ENCODE measurements around the gene CIAO3.

Gene CIAO3

GRCh38 chr16:723695-724094 is 17.1 kb downstream of the CIAO3 start:
- DNase-seq (ENCODE audit: low read depth in 2 of 2) = no peak

GRCh38 chr16:722835-723633 is 17.8 kb downstream of the CIAO3 start:
- no peak for DNase-seq (ENCODE audit: low read depth in 2 of 2)

GRCh38 chr16:721765-722540 is 18.8 kb downstream of the CIAO3 start:
- DNase-seq (ENCODE audit: low read depth in 2 of 2) = no peak

DNA sequence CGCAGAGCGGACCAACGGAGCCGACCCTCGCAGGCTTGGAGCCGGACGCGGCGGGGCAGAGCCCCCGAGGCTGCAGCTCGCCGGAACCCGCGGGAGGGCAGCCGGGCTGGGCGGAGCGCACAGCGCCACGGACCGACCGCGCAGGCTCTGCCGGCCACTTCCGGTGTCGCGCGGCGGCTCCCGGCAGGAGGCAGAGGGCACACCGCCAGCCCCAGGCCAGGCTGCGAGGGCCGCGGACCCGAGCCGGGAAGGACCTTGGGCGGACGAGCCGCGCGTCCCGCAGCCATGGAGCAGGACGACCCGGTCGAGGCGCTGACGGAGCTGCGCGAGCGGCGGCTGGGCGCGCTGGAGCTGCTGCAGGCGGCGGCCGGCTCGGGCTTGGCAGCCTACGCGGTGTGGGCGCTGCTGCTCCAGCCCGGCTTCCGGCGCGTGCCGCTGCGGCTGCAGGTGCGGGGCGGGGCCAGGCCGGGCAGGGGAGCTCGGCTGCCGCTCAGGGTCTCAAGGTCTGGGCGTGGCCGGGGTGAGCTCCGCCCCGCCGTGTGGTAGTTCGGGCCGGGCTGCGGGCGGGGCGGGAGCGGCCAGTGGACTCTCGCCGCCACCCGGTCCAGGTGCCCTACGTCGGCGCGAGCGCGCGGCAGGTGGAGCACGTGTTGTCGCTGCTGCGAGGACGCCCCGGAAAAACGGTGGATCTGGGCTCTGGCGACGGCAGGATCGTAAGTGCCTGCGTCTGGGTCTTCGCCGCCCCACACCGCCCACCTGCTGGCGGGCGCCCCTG is 19.6 kb downstream of the CIAO3 start, which contains the start of gene ANTKMT:
Gene ANTKMT, plus strand, starts transcription at position 157 of the 775 bp plus-strand sequence. Its CDS starts 129 bp downstream, at position 286.
- DNase-seq (ENCODE audit: low read depth in 2 of 2) = no peak

GRCh38 chr16:720447-720989 is 20.3 kb downstream of the CIAO3 start:
- DNase-seq (ENCODE audit: low read depth in 2 of 2) = no peak

- no peak for DNase-seq (ENCODE audit: low read depth in 2 of 2)
Measured at GRCh38 chr16:719815-720446, 20.9 kb downstream of the CIAO3 start.

DNA sequence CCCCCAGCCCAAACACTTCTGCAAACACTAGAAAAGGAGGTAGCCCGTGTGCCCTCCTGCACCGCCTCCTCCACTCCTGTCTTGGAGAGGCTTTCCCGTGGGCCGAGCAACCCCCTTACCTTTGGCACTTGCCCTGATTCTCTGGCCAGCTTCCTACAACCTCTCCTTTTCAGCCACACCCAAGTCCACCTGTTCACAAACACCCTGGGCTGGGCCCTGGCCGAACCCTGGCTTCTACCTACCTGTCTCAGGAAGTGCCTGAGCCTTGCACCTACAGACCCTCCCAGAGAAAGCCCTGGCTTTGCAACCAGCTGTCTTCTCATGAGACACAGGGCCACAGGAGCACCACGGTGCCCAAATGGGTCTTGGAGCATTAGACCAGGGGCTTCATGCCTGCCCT is 21.9 kb downstream of the CIAO3 start:
- DNase-seq (ENCODE audit: low read depth in 2 of 2) = no peak

- DNase-seq (ENCODE audit: low read depth in 2 of 2) = no peak
Measured at GRCh38 chr16:718389-718788, 22.4 kb downstream of the CIAO3 start.

DNA sequence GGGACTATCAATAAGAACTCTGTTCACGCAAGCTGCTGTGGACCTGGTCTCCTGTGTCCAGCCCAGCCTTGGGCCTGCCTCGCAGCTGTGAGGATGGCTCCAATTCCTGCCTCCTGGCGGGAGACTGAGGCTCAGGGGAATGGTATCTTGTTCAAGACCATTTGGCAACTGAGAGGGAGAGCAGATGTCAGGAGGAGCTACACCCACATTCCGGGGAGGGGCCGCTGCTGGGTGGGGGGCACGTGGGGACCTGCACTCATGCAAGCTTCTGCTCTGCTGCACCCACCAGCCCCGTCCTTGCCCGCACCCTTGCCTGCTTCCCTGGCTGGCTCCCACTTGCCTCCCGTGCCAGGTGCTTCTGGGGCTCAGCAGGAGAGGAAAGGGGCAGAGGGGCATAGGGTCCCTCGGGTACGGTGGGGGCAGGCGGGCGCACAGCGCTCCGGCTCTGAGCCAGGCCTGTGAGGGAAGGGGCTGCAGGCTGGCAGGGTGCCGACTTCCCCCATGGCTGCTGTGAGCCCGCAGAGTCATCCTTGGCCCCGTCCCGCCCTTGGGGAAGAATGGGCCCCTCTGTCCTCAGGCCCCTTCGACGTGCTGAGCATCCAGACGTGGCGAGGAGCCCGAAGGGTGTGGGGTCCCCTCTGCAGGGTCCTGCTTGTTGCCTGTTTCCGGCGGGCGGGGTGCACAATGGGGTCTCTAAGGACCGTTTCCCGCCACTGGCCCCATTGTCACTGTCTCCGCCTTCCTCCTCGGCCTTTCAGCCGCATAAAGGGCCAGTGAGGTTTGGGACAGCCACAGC is 23.1 kb downstream of the CIAO3 start:
- no peak for DNase-seq (ENCODE audit: low read depth in 2 of 2)

DNA sequence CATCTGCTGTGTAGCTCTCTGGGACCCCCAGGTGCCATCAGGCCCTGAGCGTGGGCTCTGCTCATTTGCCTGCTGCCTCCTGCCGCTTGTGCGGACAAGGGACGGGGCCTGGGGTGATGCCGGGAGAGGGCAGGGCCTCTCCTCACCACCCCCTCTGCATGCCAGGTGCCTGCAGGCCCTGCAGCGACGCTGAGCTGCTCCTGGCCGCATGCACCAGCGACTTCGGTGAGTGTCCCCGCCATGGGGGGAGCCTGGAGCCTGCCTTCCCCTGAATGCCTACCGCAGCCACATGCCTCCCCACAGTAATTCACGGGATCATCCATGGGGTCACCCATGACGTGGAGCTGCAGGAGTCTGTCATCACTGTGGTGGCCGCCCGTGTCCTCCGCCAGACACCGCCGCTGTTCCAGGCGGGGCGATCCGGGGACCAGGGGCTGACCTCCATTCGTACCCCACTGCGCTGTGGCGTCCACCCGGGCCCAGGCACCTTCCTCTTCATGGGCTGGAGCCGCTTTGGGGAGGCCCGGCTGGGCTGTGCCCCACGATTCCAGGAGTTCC is 23.9 kb downstream of the CIAO3 start:
- no peak for DNase-seq (ENCODE audit: low read depth in 2 of 2)

- DNase-seq (ENCODE audit: low read depth in 2 of 2) = no peak
Measured at GRCh38 chr16:716200-716568, 24.6 kb downstream of the CIAO3 start.

- no peak for DNase-seq (ENCODE audit: low read depth in 2 of 2)
Measured at GRCh38 chr16:715477-716199, 25.2 kb downstream of the CIAO3 start.

- DNase-seq (ENCODE audit: low read depth in 2 of 2) = peak in 1 of 2 experiments; percentile 57
Measured at GRCh38 chr16:714558-715476, 26.0 kb downstream of the CIAO3 start, which contains the start of gene METRN. Gene METRN (plus strand): TSS chr16:715118. CDS start chr16:715290, 172 bp downstream.

DNA sequence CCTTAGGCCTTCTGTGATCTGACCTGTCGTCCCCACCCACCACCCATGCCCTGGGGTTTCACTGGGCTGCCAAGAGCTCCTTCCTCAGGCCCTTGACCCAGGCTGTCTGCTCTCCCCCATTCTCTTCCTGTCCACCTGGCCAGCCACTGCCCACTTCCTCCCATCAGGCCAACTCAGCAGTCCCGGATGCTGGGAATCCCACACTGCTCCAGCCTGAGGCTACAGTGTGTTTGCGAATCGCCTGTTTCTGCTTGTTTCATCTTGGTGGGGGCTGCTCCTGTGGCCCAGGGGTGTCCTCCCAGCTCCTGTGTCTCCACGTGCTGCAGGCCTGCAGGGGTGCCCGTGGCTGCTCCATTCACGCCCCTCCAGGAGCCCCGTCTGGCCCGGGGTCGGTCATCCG is 26.7 kb downstream of the CIAO3 start:
- DNase-seq (ENCODE audit: low read depth in 2 of 2) = no peak

- DNase-seq (ENCODE audit: low read depth in 2 of 2) = peak; percentile 59 to 63
Measured at GRCh38 chr16:712740-713250, 28.0 kb downstream of the CIAO3 start.

DNA sequence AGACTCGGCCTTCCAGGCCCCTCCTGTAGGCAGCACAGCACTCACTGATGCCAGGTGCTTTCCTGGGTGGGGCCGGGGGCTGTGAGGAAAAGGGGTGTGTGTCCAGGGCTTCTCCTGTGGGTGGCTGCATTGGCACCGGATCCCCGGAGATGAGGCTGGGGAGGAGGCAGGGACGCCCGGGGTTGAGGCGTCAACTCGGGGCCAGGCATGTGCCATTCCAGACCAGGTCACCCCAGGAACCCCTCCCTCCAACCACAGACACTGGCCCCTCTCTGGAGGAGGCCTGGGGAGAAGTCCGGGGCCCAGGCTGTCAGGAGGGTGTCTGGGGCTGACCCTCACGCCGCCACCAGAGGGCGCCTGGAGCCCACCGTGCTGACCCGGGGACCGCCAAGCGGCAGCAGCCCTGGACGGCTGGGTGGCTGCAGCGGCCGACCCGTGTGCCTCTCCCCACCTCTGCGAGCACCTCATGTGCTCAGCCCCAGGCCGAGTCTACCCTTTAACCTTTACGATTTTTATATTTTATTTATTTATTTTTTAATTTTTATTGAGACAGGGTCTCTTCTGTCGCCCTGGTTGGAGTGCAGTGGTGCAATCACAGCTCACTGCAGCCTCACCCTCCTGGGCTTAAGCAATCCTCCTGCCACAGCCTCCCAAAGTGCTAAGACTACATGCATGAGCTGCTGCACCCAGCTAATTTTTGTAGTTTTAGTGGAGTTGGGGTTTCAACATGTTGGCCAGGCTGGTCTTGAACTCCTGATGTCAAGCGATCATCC is 29.1 kb downstream of the CIAO3 start:
- DNase-seq (ENCODE audit: low read depth in 2 of 2) = no peak

- DNase-seq (ENCODE audit: low read depth in 2 of 2) = no peak
Measured at GRCh38 chr16:711084-711483, 29.7 kb downstream of the CIAO3 start.

Data from fibroblast of skin of left biceps (primary cell).